Body of pancreas (tissue), 4 donors: Measurements from ENCODE around the gene AUH.

Source experiments
- CTCF ChIP-seq, 7 experiments: fragments of 450-650 bp in 4 of 7; fragments of 200-600 bp in 3 of 7; sonication (generic) in 3 of 7; IDR thresholded peaks; one replicate each; pipeline ENCODE4 v1.5.1; 2016 to 2019; ENCODE audit warnings: antibody characterized with exemption in 7 of 7
- POLR2A ChIP-seq, 3 donors: fragments of 450-650 bp; IDR thresholded peaks; one replicate each; pipeline ENCODE4 v1.6.1; 2016; ENCODE audit warnings: antibody characterized with exemption in 3 of 3, mild to moderate bottlenecking in 2 of 3

GRCh38 chr9:91212596-91213243, 149.0 kb downstream of the AUH start:
- no peak for TF ChIP-seq CTCF (IDR thresholded peaks at IDR 0.05)
- no peak for TF ChIP-seq POLR2A (IDR thresholded peaks at IDR 0.05)
